ENCODE measurements around the gene XYLT1.

- no peak for TF ChIP-seq YY1 (IDR thresholded peaks at IDR 0.05; ENCODE audit: low read depth)
- TF ChIP-seq GATA2 (CRISPR knock-in tag; IDR thresholded peaks at IDR 0.05): no peak
- TF ChIP-seq, protein P1, sequence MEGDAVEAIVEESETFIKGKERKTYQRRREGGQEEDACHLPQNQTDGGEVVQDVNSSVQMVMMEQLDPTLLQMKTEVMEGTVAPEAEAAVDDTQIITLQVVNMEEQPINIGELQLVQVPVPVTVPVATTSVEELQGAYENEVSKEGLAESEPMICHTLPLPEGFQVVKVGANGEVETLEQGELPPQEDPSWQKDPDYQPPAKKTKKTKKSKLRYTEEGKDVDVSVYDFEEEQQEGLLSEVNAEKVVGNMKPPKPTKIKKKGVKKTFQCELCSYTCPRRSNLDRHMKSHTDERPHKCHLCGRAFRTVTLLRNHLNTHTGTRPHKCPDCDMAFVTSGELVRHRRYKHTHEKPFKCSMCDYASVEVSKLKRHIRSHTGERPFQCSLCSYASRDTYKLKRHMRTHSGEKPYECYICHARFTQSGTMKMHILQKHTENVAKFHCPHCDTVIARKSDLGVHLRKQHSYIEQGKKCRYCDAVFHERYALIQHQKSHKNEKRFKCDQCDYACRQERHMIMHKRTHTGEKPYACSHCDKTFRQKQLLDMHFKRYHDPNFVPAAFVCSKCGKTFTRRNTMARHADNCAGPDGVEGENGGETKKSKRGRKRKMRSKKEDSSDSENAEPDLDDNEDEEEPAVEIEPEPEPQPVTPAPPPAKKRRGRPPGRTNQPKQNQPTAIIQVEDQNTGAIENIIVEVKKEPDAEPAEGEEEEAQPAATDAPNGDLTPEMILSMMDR (IDR thresholded peaks at IDR 0.05): no peak
- TF ChIP-seq TEAD4 (IDR thresholded peaks at IDR 0.05; ENCODE audit: borderline replicate concordance, insufficient read depth): no peak
- TF ChIP-seq ELF1 (IDR thresholded peaks at IDR 0.05): no peak
- no peak for TF ChIP-seq JUND (IDR thresholded peaks at IDR 0.05)
- TF ChIP-seq EZH2phosphoT487 (IDR thresholded peaks at IDR 0.05; ENCODE audit: borderline replicate concordance, low read depth): no peak
- TF ChIP-seq USF2 (IDR thresholded peaks at IDR 0.05; ENCODE audit: borderline replicate concordance, low read depth, low read length): no peak
- TF ChIP-seq, protein P2, sequence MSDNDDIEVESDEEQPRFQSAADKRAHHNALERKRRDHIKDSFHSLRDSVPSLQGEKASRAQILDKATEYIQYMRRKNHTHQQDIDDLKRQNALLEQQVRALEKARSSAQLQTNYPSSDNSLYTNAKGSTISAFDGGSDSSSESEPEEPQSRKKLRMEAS (IDR thresholded peaks at IDR 0.05; ENCODE audit: low read depth): no peak
These were observed 102.3 kb downstream of the XYLT1 start for GRCh38 chr16:17368446-17368845.

All from SK-N-SH (cell line).